Astrocyte (in vitro differentiated cells and primary cell): ENCODE measurements around the gene FLACC1. TPM values are rescaled to one million over a fixed set of nuclear protein-coding genes. Genes with fewer than 3 reads are reported as not detected.
"Not testable (repeated sequence)": the region's sequence is repeated elsewhere in the genome, so short reads cannot be mapped to it uniquely, and the experiment has no call there.

Source experiments
- DNase-seq: peaks from one replicate; pipeline ENCODE4 v3.0.0-alpha.2; 2010; ENCODE audit warnings: low read depth
- FAIRE-seq: peaks from 2 replicates; lab custom pipeline; 2011; peaks lifted over from hg19 to GRCh38; lab: Jason Lieb, UNC
- H2AFZ ChIP-seq: 2 replicates; pipeline ENCODE4 v1.6.0; 2012; ENCODE audit warnings: low read depth, low read length, inconsistent platforms
- H3K27ac ChIP-seq: 2 replicates; pipeline ENCODE4 v1.5.1; 2011; ENCODE audit warnings: low read depth, low read length, inconsistent platforms
- H3K27me3 ChIP-seq: 2 replicates; pipeline ENCODE4 v1.6.0; 2011; ENCODE audit warnings: low read length, inconsistent platforms; ENCODE audit not compliant: insufficient read depth
- H3K36me3 ChIP-seq: 2 replicates; pipeline ENCODE4 v1.5.1; 2011; ENCODE audit warnings: low read length, inconsistent platforms; ENCODE audit not compliant: insufficient read depth
- H3K4me1 ChIP-seq: 2 replicates; pipeline ENCODE4 v1.5.1; 2011; ENCODE audit warnings: low read length, inconsistent platforms; ENCODE audit not compliant: insufficient read depth
- H3K4me2 ChIP-seq: 2 replicates; pipeline ENCODE4 v1.6.0; 2012; ENCODE audit warnings: low read length, inconsistent platforms
- H3K4me3 ChIP-seq: 2 replicates; pipeline ENCODE4 v1.5.1; 2011; ENCODE audit warnings: low read depth, mild to moderate bottlenecking, low read length, inconsistent platforms; ENCODE audit not compliant: insufficient read depth
- H3K79me2 ChIP-seq: 2 replicates; pipeline ENCODE4 v1.6.0; 2012; ENCODE audit warnings: mild to moderate bottlenecking, low read length, inconsistent platforms; ENCODE audit not compliant: insufficient read depth
- H3K9ac ChIP-seq: 2 replicates; pipeline ENCODE4 v1.6.0; 2012; ENCODE audit warnings: mild to moderate bottlenecking, low read length, inconsistent platforms
- H3K9me3 ChIP-seq: 2 replicates; pipeline ENCODE4 v1.5.1; 2012; ENCODE audit warnings: low read depth, mild to moderate bottlenecking, low read length, inconsistent platforms; ENCODE audit not compliant: insufficient read depth
- H4K20me1 ChIP-seq: 2 replicates; pipeline ENCODE4 v1.6.0; 2012; ENCODE audit warnings: low read length, inconsistent platforms; ENCODE audit not compliant: insufficient read depth
- H3K27ac Mint-ChIP-seq: one replicate; pipeline ENCODE4 v1.8.0; 2021; ENCODE audit warnings: mild to moderate bottlenecking, mixed read lengths; ENCODE audit not compliant: unreplicated experiment
- H3K27me3 Mint-ChIP-seq: one replicate; pipeline ENCODE4 v1.8.0; 2021; ENCODE audit warnings: low read depth, mixed read lengths; ENCODE audit not compliant: unreplicated experiment
- H3K36me3 Mint-ChIP-seq: one replicate; pipeline ENCODE4 v1.8.0; 2021; ENCODE audit warnings: low read depth, mixed read lengths; ENCODE audit not compliant: unreplicated experiment
- H3K4me1 Mint-ChIP-seq: one replicate; pipeline ENCODE4 v1.8.0; 2021; ENCODE audit warnings: low read depth, mixed read lengths; ENCODE audit not compliant: unreplicated experiment
- H3K4me3 Mint-ChIP-seq: one replicate; pipeline ENCODE4 v1.8.0; 2021; ENCODE audit warnings: mild to moderate bottlenecking, moderate library complexity, mixed read lengths; ENCODE audit not compliant: unreplicated experiment
- H3K9me3 Mint-ChIP-seq: one replicate; pipeline ENCODE4 v1.8.0; 2021; ENCODE audit warnings: mild to moderate bottlenecking, mixed read lengths; ENCODE audit not compliant: unreplicated experiment
- EZH2 ChIP-seq: IDR thresholded peaks from 2 replicates; pipeline ENCODE4 v1.6.1; 2012; ENCODE audit warnings: mild to moderate bottlenecking, low read length, inconsistent platforms; ENCODE audit not compliant: insufficient read depth
- total RNA-seq: library from RNA; stranded (reverse); gene quantifications from 2 replicates; pipeline ENCODE4 v1.2.1, GENCODE V29; 2021
- TF ChIP-seq, protein P1 (sequence below): IDR thresholded peaks from 2 replicates; pipeline ENCODE4 v1.5.1; 2011; ENCODE audit warnings: low read depth, mild to moderate bottlenecking, inconsistent platforms, low read length, moderate library complexity; ENCODE audit not compliant: insufficient read depth

Gene FLACC1
- total RNA-seq, 1 donor from 2014 or later, result 2.2 TPM

DNA sequence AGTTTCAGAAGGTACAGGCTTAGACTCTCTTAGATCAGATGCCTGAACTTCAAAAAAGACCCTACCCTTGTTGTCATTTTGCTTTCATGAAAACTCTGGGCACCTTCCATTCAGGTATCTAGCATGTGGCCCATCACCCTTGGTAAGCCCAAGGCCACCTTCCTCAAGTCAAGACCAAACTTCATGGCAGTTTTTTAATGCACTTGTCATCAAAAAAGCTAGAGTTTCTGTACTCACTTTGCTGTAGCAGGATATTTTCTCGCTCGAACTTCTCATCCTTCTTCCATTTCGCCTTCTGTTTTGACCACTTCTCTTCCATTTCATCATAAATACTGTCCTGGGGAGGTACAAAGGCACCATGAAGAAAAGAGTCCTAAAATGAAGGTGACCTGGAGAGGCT is 48.2 kb downstream of the FLACC1 start:
- no peak overlapping the region for H3K4me3 Mint-ChIP-seq
- Histone ChIP-seq H2AFZ (no peak overlapping the region), H3K4me3 (no peak overlapping the region), H3K4me2 (no peak overlapping the region), H3K27ac (no peak overlapping the region), H3K9ac (no peak overlapping the region), H3K36me3 (no peaks in the 10 kb centered on the region), H3K79me2 (no peaks in the 10 kb centered on the region), H3K9me3 (no peaks in the 10 kb centered on the region), H3K4me1 (no peaks in the 10 kb centered on the region), H3K27me3 (no peaks in the 10 kb centered on the region), H4K20me1 (no peaks in the 10 kb centered on the region)
- TF ChIP-seq, protein P1, sequence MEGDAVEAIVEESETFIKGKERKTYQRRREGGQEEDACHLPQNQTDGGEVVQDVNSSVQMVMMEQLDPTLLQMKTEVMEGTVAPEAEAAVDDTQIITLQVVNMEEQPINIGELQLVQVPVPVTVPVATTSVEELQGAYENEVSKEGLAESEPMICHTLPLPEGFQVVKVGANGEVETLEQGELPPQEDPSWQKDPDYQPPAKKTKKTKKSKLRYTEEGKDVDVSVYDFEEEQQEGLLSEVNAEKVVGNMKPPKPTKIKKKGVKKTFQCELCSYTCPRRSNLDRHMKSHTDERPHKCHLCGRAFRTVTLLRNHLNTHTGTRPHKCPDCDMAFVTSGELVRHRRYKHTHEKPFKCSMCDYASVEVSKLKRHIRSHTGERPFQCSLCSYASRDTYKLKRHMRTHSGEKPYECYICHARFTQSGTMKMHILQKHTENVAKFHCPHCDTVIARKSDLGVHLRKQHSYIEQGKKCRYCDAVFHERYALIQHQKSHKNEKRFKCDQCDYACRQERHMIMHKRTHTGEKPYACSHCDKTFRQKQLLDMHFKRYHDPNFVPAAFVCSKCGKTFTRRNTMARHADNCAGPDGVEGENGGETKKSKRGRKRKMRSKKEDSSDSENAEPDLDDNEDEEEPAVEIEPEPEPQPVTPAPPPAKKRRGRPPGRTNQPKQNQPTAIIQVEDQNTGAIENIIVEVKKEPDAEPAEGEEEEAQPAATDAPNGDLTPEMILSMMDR, result no peak
- TF ChIP-seq EZH2, result no peak
- no peak for FAIRE-seq
- H3K36me3 Mint-ChIP-seq, result peaks cover 45% of the 10 kb centered on the region
- H3K4me1 Mint-ChIP-seq, result no peaks in the 10 kb centered on the region
- no peak overlapping the region for H3K27ac Mint-ChIP-seq
- peaks cover 28% of the 10 kb centered on the region for H3K9me3 Mint-ChIP-seq
- H3K27me3 Mint-ChIP-seq, result peaks cover 3% of the 10 kb centered on the region
- no peak for DNase-seq

DNA sequence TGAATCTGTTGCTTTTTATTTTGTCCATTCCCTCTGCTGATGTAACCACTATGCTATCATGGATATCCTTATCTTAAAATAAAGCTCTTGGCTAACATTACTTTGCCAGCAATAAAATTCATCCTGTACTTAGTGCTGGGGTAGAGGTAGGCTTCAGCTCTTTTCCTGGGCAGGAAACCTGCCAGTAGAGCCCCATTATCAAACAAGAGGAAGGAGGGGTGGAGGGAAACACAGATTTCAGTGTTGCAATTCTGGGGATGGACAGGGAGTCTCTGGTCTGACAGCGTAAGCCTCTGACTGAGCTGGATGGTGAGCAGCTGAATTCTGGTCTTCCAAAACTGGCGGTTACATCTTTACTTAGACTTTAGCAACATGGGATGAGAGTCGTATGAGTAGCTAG is 49.3 kb downstream of the FLACC1 start:
- no peak for DNase-seq
- H2AFZ ChIP-seq, result no peak overlapping the region
- H3K79me2 ChIP-seq, result no peaks in the 10 kb centered on the region
- H3K9me3 ChIP-seq, result no peaks in the 10 kb centered on the region
- no peaks in the 10 kb centered on the region for H4K20me1 ChIP-seq
- no peak overlapping the region for H3K27ac Mint-ChIP-seq
- H3K27me3 Mint-ChIP-seq, result peaks cover 2% of the 10 kb centered on the region
- no peak overlapping the region for H3K4me3 Mint-ChIP-seq
- H3K27me3 ChIP-seq, result no peaks in the 10 kb centered on the region
- no peak overlapping the region for H3K4me3 ChIP-seq
- no peaks in the 10 kb centered on the region for H3K36me3 ChIP-seq
- H3K4me1 ChIP-seq, result no peaks in the 10 kb centered on the region
- H3K36me3 Mint-ChIP-seq, result peaks cover 41% of the 10 kb centered on the region
- TF ChIP-seq, protein P1, result no peak
- no peak for TF ChIP-seq EZH2
- H3K9ac ChIP-seq, result no peak overlapping the region
- FAIRE-seq, result no peak
- H3K9me3 Mint-ChIP-seq, result peaks cover 25% of the 10 kb centered on the region
- H3K4me1 Mint-ChIP-seq, result no peaks in the 10 kb centered on the region
- H3K27ac ChIP-seq, result no peak overlapping the region
- H3K4me2 ChIP-seq, result no peak overlapping the region

DNA sequence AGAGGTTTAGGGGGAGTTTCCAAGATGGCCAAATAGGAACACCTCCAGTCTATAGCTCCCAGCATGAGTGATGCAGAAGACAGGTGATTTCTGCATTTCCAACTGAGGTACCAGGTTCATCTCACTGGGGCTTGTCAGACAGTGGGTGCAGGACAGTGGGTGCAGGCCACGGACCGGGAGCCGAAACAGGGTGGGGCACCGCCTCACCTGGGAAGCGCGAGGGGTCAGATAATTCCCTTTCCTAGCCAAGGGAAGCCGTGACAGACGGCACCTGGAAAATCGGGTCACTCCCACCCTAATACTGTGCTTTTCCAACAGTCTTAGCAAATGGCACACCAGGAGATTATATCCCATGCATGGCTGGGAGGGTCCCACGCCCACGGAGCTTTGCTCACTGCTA is 57.2 kb downstream of the FLACC1 start:
- not testable (repeated sequence) for FAIRE-seq, H3K4me3 ChIP-seq, H3K27me3 Mint-ChIP-seq, H2AFZ ChIP-seq, H3K4me1 Mint-ChIP-seq, H3K27ac ChIP-seq, H3K27ac Mint-ChIP-seq, H3K9me3 ChIP-seq, DNase-seq, H3K27me3 ChIP-seq, H3K36me3 ChIP-seq, H3K4me2 ChIP-seq, H3K9ac ChIP-seq, H3K4me1 ChIP-seq, H3K79me2 ChIP-seq, H3K4me3 Mint-ChIP-seq, H4K20me1 ChIP-seq
- H3K9me3 Mint-ChIP-seq, result peaks cover 25% of the 10 kb centered on the region
- peaks cover 24% of the 10 kb centered on the region for H3K36me3 Mint-ChIP-seq
